ENCODE results near the gene ZNF436.
"Not testable (repeated sequence)": the region's sequence is repeated elsewhere in the genome, so short reads cannot be mapped to it uniquely, and the experiment has no call there.

Gene ZNF436

DNA sequence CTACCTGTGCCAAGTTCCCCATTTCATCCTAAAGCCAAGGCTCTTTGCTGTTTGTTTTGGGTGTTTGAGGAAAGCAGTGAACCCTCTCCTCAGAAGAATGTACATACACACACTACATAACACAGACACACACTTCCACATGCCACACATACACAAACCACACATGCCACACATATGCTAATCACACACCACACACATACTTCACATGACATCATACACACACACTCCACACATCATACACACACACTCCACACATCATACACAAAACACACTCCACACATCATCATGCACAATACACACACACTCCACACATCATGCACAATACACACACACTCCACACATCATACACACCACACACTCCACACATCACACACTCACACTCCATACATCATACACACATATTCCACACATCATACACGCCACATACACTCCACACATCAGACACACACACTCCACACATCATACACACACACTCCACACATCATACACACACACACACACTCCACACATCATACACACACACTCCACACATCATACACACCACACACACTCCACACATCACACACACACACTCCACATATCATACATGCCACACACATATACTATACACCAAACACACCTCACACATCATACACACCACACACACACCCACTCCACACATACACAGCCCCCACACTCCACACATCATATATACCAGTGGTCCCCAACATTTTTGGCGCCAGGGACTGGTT lies 22.7 kb upstream of the ZNF436 start:
- DNase-seq, result no peak

DNA sequence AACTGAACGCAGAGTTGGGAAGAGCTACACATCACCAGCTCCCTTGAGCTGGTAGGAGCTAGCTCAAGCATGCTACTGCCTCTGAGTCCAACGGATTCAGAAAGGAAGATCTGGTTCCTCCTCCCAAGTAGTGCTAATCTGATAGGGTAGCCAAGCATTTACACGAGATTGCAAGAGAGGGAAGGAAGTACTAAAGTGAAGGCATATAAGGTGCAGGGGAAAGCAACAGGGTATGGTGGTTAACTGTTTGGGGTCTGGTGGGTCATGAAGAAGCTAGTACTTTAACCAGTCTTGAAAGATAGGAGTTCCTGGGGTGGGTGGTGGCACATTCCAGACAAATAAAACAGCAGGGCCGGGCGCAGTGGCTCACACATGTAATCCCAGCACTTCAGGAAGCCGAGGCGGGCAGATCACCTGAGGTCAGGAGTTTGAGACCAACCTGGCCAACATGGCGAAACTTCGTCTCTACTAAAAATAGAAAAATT lies 20.2 kb upstream of the ZNF436 start:
- no peak for DNase-seq

DNA sequence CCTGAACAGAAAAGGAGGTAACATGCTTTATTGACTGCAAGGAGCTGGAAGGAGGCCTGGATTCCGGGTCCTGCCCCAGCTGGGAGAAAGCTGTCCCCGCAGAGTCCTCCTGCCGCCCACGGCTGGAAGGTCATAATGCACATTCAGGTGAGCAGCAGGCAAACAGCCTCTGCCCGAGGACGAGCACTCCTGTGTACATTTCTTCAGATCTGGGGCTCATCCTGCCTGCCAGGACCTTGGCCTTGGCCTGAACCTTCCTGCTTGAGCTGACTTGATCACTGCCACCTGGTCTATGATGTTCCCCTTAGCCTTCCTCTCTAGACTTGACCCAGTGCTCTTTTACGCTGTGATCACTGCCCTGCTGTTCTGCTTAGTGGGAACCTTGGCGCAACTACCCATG lies 17.9 kb upstream of the ZNF436 start:
- no peak for DNase-seq

DNA sequence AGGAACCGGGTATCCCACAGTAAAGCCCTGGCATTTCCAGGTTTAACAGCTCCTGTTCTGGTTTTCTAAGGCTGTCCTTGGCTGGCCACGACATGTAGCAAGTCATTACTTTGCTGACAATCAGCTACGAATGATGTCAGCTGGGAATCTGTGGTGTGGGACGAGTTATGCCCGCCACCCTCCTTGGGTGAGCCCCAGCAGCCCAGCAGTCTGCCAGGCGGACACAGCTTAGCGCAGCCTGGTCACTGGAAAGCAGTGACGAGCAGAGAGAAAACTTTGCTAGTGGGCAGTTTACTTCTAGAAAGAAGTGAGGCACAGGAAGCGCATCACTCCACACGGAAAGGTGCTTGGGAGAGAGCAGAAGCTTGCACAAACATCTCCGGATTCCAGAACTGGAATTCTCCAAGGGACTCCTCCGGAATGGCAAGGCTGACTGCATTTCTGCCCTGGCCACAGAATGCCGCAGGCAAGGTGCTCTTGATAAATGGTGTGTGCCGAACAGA lies 15.5 kb upstream of the ZNF436 start:
- DNase-seq, result no peak

DNA sequence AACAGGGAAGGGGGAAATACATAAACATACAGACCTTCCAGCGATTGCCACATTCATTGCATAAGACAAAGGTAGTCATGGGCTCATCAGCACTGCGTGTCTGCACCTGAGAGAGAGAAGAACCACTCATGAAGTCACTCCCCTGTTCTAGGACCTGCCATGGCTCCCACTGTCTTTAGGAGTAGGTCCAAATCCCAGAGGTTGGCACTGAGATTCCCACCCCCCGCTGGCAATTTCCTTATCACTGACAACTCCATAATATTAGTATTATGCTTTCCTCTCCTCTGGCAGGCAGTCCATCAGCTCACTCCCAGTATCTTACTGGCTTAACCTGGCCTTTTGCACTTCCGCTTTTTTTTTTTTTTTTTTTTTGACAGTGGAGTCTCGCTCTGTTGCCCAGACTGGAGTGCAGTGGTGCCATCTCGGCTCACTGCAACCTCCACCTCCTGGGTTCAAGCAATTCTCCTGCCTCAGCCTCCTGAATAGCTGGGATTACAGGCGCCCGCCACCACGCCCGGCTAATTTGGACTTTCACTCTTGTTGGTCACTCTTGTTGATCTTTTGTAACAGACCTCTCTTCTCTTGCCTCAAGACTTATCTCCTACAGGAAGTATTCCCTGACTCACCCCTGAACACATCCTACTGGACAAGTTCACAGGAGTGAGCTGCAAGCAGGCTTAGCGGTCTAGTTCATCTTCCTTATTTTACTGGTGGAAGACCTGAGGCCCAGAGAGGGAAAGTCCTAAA lies 14.8 kb upstream of the ZNF436 start:
- DNase-seq, result no peak

DNA sequence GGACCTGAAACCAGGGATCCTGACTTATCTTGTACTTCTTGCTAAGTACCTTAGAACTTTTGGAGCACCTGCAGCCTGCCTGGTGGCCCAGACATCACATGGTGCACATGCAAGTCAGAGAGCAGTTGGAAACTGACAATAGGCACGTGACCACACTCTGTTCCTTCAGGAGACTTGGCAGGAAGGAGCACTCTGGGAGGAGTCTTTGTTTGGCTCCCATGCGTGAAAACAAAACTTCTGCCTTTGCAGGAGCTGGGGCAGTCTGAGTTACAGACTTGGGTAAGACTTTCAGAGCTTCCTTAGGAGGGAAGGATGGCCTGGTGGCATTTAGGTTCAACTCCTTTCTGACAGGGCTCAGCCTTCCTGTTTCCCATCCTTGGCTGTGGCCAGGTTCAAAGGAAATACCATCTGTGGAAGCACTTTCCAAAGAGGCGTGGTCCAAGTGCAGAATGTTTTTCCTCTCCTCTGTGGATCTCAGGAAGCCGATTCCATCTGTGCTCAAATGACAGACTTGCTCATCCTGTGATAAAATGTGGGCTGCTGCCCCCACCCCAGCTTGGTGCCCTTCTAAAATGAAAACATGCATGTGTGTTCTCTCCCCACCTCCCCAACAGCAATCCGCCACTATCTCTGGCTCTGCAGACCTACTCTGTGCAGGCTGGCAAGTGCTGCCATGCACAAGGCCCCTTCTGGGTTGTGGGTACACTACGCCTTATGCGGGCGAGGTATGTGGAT lies 14.1 kb upstream of the ZNF436 start:
- DNase-seq, result no peak

DNA sequence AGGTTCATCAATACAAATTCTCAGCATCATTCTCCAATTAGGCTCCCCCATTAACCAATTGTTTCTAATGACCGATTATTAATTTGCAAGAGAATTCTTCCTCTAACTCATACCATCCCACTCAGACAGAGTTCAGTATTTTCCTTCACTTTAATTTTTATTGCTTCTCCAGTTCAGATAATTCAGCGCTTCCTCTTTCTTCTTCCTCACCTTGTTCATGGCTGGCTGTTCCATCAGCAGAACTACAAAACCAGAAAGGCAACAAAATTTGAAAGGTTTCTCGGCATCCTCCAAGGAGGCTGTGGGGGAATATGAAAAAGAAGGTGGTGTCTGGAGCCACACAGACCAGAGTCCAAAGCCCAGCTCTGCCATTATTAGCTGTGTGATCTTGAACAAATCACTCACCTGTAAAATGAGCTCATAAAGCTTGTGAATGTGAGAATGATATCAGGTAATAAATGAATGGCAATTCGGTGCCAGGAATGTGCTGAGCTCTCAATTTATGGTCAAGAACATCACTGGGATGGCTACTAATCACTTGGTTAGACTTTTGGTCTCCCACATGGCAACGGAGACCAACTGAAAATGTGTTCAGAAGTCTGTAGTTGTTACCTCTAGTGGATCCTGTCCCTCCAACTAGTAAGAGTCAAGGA lies 11.7 kb upstream of the ZNF436 start:
- DNase-seq, result no peak

DNA sequence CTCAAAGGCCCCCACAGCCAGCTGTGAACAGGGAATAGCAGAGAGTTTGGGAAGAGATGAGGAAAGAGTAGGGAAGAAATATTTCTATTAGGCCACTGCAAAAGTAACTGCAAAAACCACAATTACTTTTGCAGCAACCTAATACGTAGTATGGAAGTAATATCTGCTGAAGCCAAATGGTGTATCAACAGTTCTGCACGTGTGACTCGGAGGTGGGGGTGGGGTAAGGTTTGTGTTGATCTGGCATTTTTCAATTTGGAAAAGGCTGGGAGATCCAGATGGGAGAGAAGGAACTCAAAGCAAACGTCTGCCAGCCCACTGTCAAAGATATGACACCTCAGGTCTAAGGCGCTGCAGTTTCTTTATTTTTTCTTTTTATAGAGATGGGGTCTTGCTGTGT lies 11.1 kb upstream of the ZNF436 start:
- no peak for DNase-seq

DNA sequence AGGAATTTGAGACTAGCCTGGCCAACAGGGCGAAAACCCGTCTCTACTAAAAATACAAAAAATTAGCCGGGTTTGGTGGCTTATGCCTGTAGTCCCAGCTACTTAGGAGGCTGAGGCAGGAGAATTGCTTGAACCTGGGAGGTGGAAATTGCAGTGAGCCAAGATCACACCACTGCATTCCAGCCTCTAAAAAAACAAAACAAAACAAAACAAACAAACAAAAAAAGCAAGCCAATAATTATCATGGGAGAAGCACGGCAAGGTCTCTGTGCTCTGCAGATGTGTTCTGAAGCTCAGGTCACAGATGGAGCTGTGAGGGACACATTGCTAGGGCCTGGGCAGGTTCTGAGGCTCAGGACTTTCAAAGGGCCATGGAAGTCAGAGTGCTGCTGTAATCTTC lies 10.6 kb upstream of the ZNF436 start:
- not testable (repeated sequence) for DNase-seq

DNA sequence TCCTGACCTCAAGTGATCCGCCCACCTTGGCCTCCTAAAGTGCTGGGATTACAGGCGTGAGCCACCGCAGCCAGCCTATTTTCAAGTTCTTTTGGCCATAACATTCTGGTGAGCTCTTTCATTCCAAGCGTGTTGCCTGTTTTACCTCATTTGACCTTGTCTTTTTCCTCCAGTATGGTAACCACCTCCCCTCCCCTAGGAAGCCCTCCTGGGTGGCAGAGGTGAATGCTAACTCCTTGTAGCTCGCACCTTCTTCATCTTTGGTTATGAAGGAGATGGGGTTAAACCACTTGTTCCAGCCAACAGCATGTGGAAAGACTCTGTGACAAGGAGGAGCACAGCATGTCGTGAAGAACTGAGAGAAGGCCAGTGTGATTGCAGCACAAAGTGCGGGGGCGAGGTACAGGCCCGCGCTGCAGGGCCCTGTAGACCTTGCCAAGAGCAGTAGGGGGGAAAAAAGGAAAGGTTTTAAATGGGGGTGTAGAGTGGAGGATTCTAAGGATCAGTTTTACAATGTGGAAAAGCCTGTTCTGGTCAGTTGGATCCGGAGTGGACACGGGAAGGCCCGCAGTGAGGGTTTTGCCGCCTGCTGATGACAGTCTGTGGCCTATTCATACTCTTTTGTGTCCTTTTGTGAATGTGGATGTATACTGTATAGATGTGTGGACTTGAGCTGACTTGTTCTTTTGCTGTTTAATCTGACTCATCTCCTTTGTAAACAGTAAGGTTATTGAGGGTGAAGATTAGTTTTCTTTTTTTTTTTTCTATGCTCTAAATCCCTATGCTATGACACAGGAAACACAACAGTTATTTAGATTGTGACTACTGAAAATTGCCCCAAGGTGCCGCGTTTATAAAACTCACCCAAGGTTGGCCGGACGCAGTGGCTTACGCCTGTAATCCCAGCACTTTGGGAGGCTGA lies 7.5 kb upstream of the ZNF436 start:
- DNase-seq, result no peak

DNA sequence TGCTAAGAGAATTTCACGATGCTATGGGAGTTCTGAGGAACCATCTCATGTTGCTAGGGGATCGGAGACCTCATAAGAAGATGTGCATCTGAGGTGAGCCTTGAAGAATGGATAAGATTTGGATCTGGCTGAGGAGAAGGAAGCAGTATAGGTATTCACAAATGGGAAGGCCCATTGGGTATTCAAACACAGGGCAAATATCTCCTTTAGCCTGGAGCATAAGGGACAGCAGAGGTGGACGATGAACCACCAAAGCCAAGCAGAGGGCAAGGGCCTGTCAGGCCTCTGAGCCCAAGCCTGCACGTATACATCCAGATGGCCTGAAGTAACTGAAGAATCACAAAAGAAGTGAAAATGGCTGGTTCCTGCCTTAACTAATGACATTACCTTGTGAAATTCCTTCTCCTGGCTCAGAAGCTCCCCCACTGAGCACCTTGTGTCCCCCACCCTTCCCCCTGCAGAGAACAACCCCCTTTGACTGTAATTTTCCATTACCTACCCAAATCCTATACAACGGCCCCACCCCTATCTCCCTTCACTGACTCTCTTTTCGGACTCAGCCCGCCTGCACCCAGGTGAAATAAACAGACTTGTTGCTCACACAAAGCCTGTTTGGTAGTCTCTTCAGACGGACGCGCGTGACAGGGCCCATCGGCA lies 4.6 kb upstream of the ZNF436 start:
- not testable (repeated sequence) for DNase-seq

DNA sequence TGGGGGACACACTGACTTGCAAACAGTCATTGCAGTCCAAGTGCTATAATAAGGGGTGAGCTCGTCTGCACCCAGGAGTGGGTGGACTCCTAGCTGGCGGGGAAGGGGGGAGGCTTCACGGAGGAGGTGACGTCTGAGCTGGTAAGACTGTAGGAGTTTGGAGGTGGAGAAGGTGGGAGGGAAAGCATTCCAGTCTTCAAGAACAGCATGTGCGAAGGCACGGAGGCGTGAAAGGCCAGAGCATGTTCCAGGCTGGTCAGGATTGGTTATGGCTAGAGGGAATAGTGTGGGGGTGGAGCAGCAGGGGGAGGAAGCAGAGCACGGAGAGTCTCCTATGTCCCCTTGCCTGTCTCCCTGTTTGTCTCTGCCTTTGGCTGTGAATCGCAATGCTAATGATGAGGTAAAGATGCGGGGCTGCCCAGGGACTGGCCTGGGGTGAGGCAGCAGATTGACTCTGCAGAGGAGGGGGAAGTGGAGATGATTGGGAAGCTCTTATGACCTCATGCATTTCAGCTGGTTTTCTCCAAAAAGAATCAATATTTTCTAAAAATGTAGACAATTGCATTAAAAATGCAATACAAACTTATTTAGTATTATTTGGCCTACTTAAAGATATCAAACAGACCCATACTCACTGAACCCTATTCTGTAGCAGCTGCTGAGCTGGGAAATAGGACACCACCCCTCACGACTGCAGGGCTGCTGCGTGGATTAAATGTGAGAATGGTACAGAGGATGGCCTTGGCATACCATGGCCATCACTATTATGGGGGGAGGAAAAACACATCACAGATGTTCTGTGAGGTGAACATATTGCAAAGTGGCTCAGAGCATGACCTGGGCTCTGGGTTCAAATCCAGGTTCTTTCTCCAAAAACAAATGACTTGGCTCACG lies 2.6 kb upstream of the ZNF436 start:
- no peak for DNase-seq

DNA sequence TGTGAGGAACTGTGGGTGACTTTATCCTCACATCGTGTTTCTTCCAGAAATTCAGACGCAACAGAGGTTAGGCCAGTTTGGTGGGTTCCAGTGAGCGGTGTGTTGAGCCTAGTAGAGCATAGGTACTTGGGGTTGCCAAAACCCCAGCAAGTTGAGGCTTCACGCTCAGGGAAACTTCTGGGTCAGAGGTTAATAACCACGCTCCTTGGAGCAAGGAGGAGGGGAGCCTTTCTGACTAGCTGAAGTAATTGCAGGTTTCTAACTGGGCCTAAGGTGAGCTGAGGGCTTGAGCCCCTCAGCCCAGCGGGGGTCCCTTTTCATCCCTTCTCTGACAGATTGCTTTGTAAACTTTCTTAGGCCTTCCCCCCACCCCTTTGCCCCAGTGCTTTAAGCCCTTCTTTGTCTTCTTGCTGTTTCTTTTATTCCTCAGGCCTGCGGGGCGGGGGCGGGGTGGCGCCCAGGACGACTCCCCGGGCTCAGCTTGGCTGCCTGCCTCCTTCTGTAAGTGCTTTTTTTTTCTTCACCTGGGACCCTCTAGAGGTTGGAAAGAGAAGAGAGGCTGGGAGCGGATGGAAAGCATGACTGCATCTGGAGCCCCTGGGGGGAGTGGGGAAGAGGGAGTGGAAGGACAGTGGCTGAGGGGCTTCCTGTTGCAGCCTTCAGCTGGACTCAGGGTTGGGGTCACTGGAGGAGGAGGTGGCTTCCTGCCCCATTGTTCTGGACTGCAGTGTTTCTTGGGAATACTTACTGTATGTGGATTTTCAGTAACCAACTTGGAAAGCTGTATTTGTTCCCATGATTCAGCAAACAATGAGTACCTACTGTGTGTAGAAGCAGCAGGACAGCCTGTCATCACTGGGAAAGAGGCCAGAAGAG lies 1.3 kb upstream of the ZNF436 start:
- no peak for DNase-seq

DNA sequence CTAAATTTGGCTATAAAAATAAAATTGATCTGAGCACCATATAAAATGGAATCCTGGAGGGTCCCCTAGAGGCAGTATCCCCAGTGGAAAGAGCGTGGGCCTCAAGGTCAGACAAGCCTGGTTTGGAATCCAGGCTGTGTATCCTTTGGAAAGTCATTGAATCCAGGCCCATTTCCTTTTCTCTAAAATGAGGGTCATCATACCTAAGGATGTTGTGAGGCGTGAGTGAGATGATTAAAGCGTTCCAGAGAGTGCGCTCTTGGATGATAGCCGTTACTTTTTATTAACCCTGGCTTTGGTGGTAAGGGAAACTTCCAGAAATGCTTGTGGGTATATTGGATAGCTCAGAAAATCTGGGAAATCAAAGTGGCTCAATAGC lies 683 bp upstream of the ZNF436 start:
- DNase-seq, result no peak

DNA sequence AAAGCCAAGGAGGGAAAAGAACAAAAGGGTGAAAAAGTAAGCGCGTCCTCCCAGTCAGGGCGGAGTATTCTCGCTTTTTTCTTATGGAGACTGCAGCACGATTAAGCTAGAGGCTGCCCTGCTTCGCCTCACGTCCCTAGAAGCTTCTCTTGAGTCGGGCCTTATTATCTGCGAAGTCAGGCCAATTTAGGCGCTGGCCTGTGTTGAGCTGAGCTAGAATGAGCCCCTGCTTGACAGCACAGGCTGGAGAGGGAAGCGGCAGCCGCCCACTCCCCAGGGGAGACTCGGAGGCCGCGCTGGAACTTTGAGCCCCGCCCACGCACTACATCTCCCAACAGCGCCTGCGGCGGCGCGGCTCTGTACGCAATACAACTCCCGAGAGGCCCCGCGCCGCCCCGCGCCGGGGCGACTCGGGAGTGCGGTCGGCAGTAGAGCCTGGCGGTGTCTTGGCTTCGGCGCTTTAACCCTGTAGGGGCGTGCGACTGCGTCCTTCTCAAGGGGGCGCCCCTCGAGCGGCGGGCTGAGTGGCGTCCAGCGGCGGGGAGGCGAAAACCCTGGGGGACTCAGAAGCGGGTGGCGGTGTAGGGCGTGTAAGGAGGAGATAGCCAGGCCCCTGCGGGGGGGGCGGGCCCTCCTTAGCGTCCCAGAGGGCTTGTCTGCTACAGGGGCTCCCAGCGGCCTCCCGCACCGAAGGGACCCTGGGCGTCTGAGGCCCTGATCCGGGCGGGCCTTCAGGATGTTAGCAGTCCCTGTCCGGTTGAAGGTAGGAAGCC lies 888 bp downstream of the ZNF436 start:
- peak in 1 of 2 experiments; percentile 13 for DNase-seq

DNA sequence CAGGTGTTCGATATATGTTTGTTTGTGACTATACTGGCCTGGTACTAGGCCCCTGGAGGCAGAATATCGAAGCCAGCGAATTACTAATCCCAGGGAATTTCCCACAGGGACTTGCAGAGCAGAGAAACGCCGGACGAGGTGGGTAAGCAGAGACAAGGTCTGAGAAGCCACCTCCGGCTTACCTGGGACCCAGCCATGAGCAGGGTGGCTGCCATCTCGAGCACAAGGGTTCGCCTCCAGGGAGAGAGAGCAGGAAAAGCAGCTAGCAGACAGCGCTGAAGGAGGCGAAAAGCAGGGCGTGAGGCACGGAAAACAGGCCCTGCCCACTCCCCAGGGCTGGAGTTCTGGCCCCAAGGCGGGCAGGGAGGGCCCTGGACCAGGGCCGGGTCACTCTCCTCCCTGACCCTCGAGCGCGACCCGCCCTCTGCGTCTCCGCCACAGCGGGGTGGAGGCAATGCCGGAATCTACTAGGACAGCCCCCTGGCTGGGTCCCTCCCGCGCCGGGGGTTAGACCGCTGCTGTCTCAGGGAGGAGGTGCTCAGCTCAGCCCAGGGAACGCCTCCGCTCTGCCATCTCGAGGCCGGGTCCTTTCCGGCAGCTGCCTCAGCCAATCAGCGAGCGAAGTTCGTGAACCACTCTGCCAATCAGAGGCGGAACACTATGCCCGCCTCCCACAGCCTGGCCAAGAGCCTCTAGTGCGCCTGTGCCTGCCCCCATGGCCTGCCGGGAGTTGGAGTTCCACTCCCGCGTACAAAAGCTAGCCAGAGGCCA lies 1.7 kb downstream of the ZNF436 start:
- DNase-seq, result peak; percentile 91 to 94

DNA sequence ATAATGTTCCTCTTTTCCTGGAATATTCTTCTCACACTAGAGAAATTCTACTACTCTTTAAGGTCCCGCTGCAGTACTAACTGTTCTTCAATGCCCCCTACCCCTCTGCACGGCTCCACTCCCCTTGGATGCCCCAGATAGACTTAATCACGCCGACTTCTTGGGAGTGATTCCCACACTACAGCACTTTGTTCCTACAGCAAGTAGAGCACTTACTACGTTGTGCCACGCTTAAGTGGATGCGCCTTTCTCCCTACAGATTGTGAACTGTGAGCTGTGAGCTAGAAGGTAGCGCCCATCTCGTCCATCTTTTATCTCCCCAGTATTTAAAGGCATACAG lies 2.2 kb downstream of the ZNF436 start:
- no peak for DNase-seq

DNA sequence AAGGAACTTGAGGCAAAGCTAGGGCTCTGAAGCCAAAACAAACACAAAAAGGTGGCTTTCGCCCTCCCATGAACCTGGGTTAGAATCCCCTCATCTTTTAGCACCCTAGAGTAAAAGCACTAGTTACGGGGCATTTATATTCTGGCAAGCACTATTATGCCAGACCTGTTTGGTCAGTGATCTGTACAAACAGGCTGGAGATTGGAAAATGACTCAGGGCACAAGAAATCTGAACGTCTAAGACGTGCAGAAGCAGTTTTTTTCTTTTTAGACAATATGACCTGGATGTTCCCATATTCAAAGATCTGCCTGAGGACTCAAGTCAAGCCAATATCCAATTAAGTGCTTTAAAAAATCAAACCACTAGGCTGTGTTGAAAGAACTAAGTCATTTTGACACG lies 3.0 kb downstream of the ZNF436 start:
- DNase-seq, result no peak

All from cerebellar nuclear complex (tissue), 1 donor.